Measurements from ENCODE around the gene HYDIN.

HYDIN gene

GRCh38 chr16:71260995-71261394, 30.5 kb upstream of the HYDIN start:
- CTCF ChIA-PET: interaction anchor here (0.8 kb wide), 1 partner anchor 10 kb away, joined by 3 read pairs; no protein-coding TSS in a partner anchor
- POLR2A ChIA-PET: no interaction called here
- TF ChIP-seq CTCF (IDR thresholded peaks at IDR 0.05; ENCODE audit: control extremely low read depth, extremely low read depth, low read depth, missing control alignments): no peak
- DNase-seq (ENCODE audit: extremely low spot score): no peak

- POLR2A ChIA-PET: no interaction called here
- no peak for DNase-seq (ENCODE audit: extremely low spot score)
- no peak for TF ChIP-seq CTCF (IDR thresholded peaks at IDR 0.05; ENCODE audit: control extremely low read depth, extremely low read depth, low read depth, missing control alignments)
- CTCF ChIA-PET: interaction anchor here (0.9 kb wide), 1 partner anchor 10 kb away, joined by 3 read pairs; no protein-coding TSS in a partner anchor
Observed at GRCh38 chr16:71259086-71259485, 28.6 kb upstream of the HYDIN start.

- TF ChIP-seq CTCF (IDR thresholded peaks at IDR 0.05; ENCODE audit: control extremely low read depth, extremely low read depth, low read depth, missing control alignments): no peak
- CTCF ChIA-PET: interaction anchor here (1.5 kb wide), 1 partner anchor 99 kb away, joined by 4 read pairs; no protein-coding TSS in a partner anchor
- POLR2A ChIA-PET: no interaction called here
- no peak for DNase-seq (ENCODE audit: extremely low spot score)
Observed at GRCh38 chr16:71258372-71258771, 27.9 kb upstream of the HYDIN start.

- no peak for TF ChIP-seq CTCF (IDR thresholded peaks at IDR 0.05; ENCODE audit: control extremely low read depth, extremely low read depth, low read depth, missing control alignments)
- ChIA-PET POLR2A (no interaction called here), CTCF (interaction anchor here (1.5 kb wide), 1 partner anchor 100 kb away, joined by 4 read pairs; no protein-coding TSS in a partner anchor)
Observed at GRCh38 chr16:71257768-71258167, 27.2 kb upstream of the HYDIN start.

GRCh38 chr16:71255721-71256120, 25.2 kb upstream of the HYDIN start:
- POLR2A ChIA-PET: no interaction called here
- CTCF ChIA-PET: no interaction called here
- no peak for TF ChIP-seq CTCF (IDR thresholded peaks at IDR 0.05; ENCODE audit: control extremely low read depth, extremely low read depth, low read depth, missing control alignments)
- no peak for DNase-seq (ENCODE audit: extremely low spot score)

More at GRCh38 chr16:71257768-71258167, 27.2 kb upstream of the HYDIN start:
- DNase-seq (ENCODE audit: extremely low spot score): no peak

- DNase-seq (ENCODE audit: extremely low spot score): no peak
- ChIA-PET POLR2A (no interaction called here), CTCF (no interaction called here)
- TF ChIP-seq CTCF (IDR thresholded peaks at IDR 0.05; ENCODE audit: control extremely low read depth, extremely low read depth, low read depth, missing control alignments): no peak
Observed at GRCh38 chr16:71254832-71255525, 24.5 kb upstream of the HYDIN start.
